ENCODE results near the gene PTPN14.

PTPN14 gene

GRCh38 chr1:214316593-214316992 is 234.8 kb downstream of the PTPN14 start:
- no peak for TF ChIP-seq CTCF (IDR thresholded peaks at IDR 0.05)
- no peak for TF ChIP-seq ZFX (IDR thresholded peaks at IDR 0.05; ENCODE audit: borderline replicate concordance)
- H3K27ac ChIP-seq, result no peak overlapping the region

- TF ChIP-seq ZFX (IDR thresholded peaks at IDR 0.05; ENCODE audit: borderline replicate concordance), result no peak
- TF ChIP-seq CTCF (IDR thresholded peaks at IDR 0.05), result no peak
- H3K27ac ChIP-seq, result no peak overlapping the region
Measured at GRCh38 chr1:214314178-214314843, 237.1 kb downstream of the PTPN14 start.

- no peak for TF ChIP-seq CTCF (IDR thresholded peaks at IDR 0.05)
- TF ChIP-seq ZFX (IDR thresholded peaks at IDR 0.05; ENCODE audit: borderline replicate concordance), result no peak
- no peak overlapping the region for H3K27ac ChIP-seq
Measured at GRCh38 chr1:214312530-214313051, 238.8 kb downstream of the PTPN14 start.

- TF ChIP-seq ZFX (IDR thresholded peaks at IDR 0.05; ENCODE audit: borderline replicate concordance) (no peak), CTCF (IDR thresholded peaks at IDR 0.05) (no peak)
- no peak overlapping the region for H3K27ac ChIP-seq
Measured at GRCh38 chr1:214310777-214311690, 240.4 kb downstream of the PTPN14 start.

GRCh38 chr1:214310010-214310409 is 241.4 kb downstream of the PTPN14 start:
- TF ChIP-seq CTCF (IDR thresholded peaks at IDR 0.05), result no peak
- no peak for TF ChIP-seq ZFX (IDR thresholded peaks at IDR 0.05; ENCODE audit: borderline replicate concordance)
- no peak overlapping the region for H3K27ac ChIP-seq

GRCh38 chr1:214306269-214306668 is 245.1 kb downstream of the PTPN14 start:
- no peak for TF ChIP-seq CTCF (IDR thresholded peaks at IDR 0.05)
- no peak overlapping the region for H3K27ac ChIP-seq

All from 22Rv1 (cell line).